Glutamatergic neuron (in vitro differentiated cells): Measurements from ENCODE around the gene CNTNAP2. TPM values are rescaled to one million over a fixed set of nuclear protein-coding genes. Genes with fewer than 3 reads are reported as not detected.

ENCODE experiments used
- DNase-seq: peaks from one replicate; pipeline ENCODE4 v3.0.0; 2022
- H3K27ac Mint-ChIP-seq: one replicate; pipeline ENCODE4 v1.8.0; 2020; ENCODE audit warnings: mild to moderate bottlenecking, mixed read lengths, inconsistent platforms; ENCODE audit not compliant: unreplicated experiment
- H3K27me3 Mint-ChIP-seq: one replicate; pipeline ENCODE4 v1.8.0; 2020; ENCODE audit warnings: mild to moderate bottlenecking, moderate library complexity, mixed read lengths, inconsistent platforms; ENCODE audit not compliant: unreplicated experiment
- H3K36me3 Mint-ChIP-seq: one replicate; pipeline ENCODE4 v1.8.0; 2020; ENCODE audit warnings: mild to moderate bottlenecking, mixed read lengths, inconsistent platforms; ENCODE audit not compliant: unreplicated experiment
- H3K4me1 Mint-ChIP-seq: one replicate; pipeline ENCODE4 v1.8.0; 2020; ENCODE audit warnings: mild to moderate bottlenecking, low read depth, mixed read lengths, inconsistent platforms; ENCODE audit not compliant: unreplicated experiment
- H3K4me3 Mint-ChIP-seq: one replicate; pipeline ENCODE4 v1.8.0; 2020; ENCODE audit warnings: mild to moderate bottlenecking, mixed read lengths, inconsistent platforms; ENCODE audit not compliant: unreplicated experiment
- H3K9me3 Mint-ChIP-seq: one replicate; pipeline ENCODE4 v1.8.0; 2020; ENCODE audit warnings: mild to moderate bottlenecking, moderate library complexity, mixed read lengths, inconsistent platforms; ENCODE audit not compliant: unreplicated experiment
- CTCF ChIP-seq: fragments of 200-600 bp; sonication (generic); IDR thresholded peaks from one replicate; pipeline ENCODE4 v1.5.0; 2021; ENCODE audit not compliant: partially characterized antibody, unreplicated experiment
- total RNA-seq: library from RNA; stranded (reverse); fragmentation: NEBNext Ultra II Directional; extraction: Animal tissue kit (Norgen Biotek cat#: 25700); gene quantifications from one replicate; pipeline ENCODE4 v1.2.1, GENCODE V29; 2021; ENCODE audit not compliant: unreplicated experiment

Gene CNTNAP2
- total RNA-seq, 1 donor from 2014 or later = 25.8 TPM

GRCh38 chr7:148161776-148162175 is 2045.2 kb downstream of the CNTNAP2 start:
- H3K36me3 Mint-ChIP-seq = no peaks in the 10 kb centered on the region
- no peak for TF ChIP-seq CTCF
- peaks cover 3% of the 10 kb centered on the region for H3K27me3 Mint-ChIP-seq
- no peak overlapping the region for H3K4me3 Mint-ChIP-seq
- no peak overlapping the region for H3K27ac Mint-ChIP-seq
- no peaks in the 10 kb centered on the region for H3K9me3 Mint-ChIP-seq
- DNase-seq = no peak
- no peaks in the 10 kb centered on the region for H3K4me1 Mint-ChIP-seq

GRCh38 chr7:148162808-148163207 is 2046.2 kb downstream of the CNTNAP2 start:
- Mint-ChIP-seq H3K27me3 (peaks cover 3% of the 10 kb centered on the region), H3K27ac (no peak overlapping the region), H3K36me3 (no peaks in the 10 kb centered on the region), H3K4me1 (no peaks in the 10 kb centered on the region), H3K9me3 (no peaks in the 10 kb centered on the region), H3K4me3 (no peak overlapping the region)
- no peak for DNase-seq
- no peak for TF ChIP-seq CTCF

GRCh38 chr7:148163246-148163645 is 2046.6 kb downstream of the CNTNAP2 start:
- TF ChIP-seq CTCF = no peak
- H3K9me3 Mint-ChIP-seq = no peaks in the 10 kb centered on the region
- DNase-seq = no peak
- H3K27me3 Mint-ChIP-seq = peaks cover 3% of the 10 kb centered on the region
- H3K4me3 Mint-ChIP-seq = no peak overlapping the region
- H3K27ac Mint-ChIP-seq = no peak overlapping the region
- H3K36me3 Mint-ChIP-seq = no peaks in the 10 kb centered on the region
- H3K4me1 Mint-ChIP-seq = no peaks in the 10 kb centered on the region

GRCh38 chr7:148172920-148173319 is 2056.3 kb downstream of the CNTNAP2 start:
- TF ChIP-seq CTCF = no peak
- no peak overlapping the region for H3K27ac Mint-ChIP-seq
- H3K36me3 Mint-ChIP-seq = no peaks in the 10 kb centered on the region
- no peak for DNase-seq
- no peaks in the 10 kb centered on the region for H3K4me1 Mint-ChIP-seq
- no peak overlapping the region for H3K4me3 Mint-ChIP-seq
- no peaks in the 10 kb centered on the region for H3K27me3 Mint-ChIP-seq
- no peaks in the 10 kb centered on the region for H3K9me3 Mint-ChIP-seq

GRCh38 chr7:148173369-148173768 is 2056.8 kb downstream of the CNTNAP2 start:
- no peaks in the 10 kb centered on the region for H3K36me3 Mint-ChIP-seq
- H3K9me3 Mint-ChIP-seq = no peaks in the 10 kb centered on the region
- TF ChIP-seq CTCF = no peak
- H3K27me3 Mint-ChIP-seq = no peaks in the 10 kb centered on the region
- H3K4me1 Mint-ChIP-seq = no peaks in the 10 kb centered on the region
- DNase-seq = no peak
- no peak overlapping the region for H3K4me3 Mint-ChIP-seq
- H3K27ac Mint-ChIP-seq = no peak overlapping the region
